Posterior cingulate gyrus (tissue), 11 donors: ENCODE results near the gene ISYNA1.
"Not testable (repeated sequence)": the region's sequence is repeated elsewhere in the genome, so short reads cannot be mapped to it uniquely, and the experiment has no call there.

Experiments used
- DNase-seq, 10 donors: peaks; one replicate each; pipeline versions ENCODE4 v3.0.0 to v3.0.0-alpha.2; 2020 to 2021; ENCODE audit warnings: mixed read lengths in 3 of 10
- intact Hi-C: fragments of 100-400 bp; cut with DNase I; formaldehyde crosslinking; loops from one replicate; pipeline ENCODE4 v1.15.1; 2023

Gene ISYNA1

GRCh38 chr19:18423258-18424020 lies 14.5 kb downstream of the ISYNA1 start:
- intact Hi-C loops: no loop called here
- peak in 1 of 10 donors; percentile 8 for DNase-seq

GRCh38 chr19:18422530-18423191 lies 15.3 kb downstream of the ISYNA1 start:
- intact Hi-C loops: no loop called here
- DNase-seq: no peak

- intact Hi-C loops: no loop called here
- DNase-seq: no peak
Observed at GRCh38 chr19:18421371-18421959, 16.5 kb downstream of the ISYNA1 start.

GRCh38 chr19:18420930-18421329 lies 17.0 kb downstream of the ISYNA1 start:
- DNase-seq: no peak
- intact Hi-C loops: no loop called here

GRCh38 chr19:18419699-18420460 lies 18.1 kb downstream of the ISYNA1 start:
- DNase-seq: peak in 1 of 10 donors; percentile 7

GRCh38 chr19:18419195-18419698 lies 18.7 kb downstream of the ISYNA1 start, which contains the start of gene SSBP4:
SSBP4 (plus strand) TSS chr19:18419398; CDS start chr19:18419649, 251 bp downstream.
- peak in 9 of 10 donors; percentile 31 to 95 (median 66) for DNase-seq
- intact Hi-C loops: loop anchor here (10.0 kb wide), 1 partner anchor 144 kb away; the partner anchor contains the start of gene IQCN

More at GRCh38 chr19:18419699-18420460, 18.1 kb downstream of the ISYNA1 start:
- intact Hi-C loops: loop anchor here (10.0 kb wide), 1 partner anchor 145 kb away; the partner anchor contains the start of gene IQCN

GRCh38 chr19:18418483-18419194 lies 19.3 kb downstream of the ISYNA1 start:
- intact Hi-C loops: loop anchor here (10.0 kb wide), 1 partner anchor 144 kb away; the partner anchor contains the start of gene IQCN
- peak in 4 of 10 donors; percentile 48 to 93 (median 75) for DNase-seq

GRCh38 chr19:18418029-18418482 lies 19.9 kb downstream of the ISYNA1 start:
- intact Hi-C loops: loop anchor here (10.0 kb wide), 1 partner anchor 143 kb away; the partner anchor contains the start of gene IQCN
- peak in 2 of 10 donors; percentile 83 to 91 for DNase-seq

- intact Hi-C loops: loop anchor here (10.0 kb wide), 1 partner anchor 143 kb away; the partner anchor contains the start of gene IQCN
- no peak for DNase-seq
Observed at GRCh38 chr19:18417250-18418028, 20.5 kb downstream of the ISYNA1 start.

GRCh38 chr19:18416778-18417249 lies 21.1 kb downstream of the ISYNA1 start:
- intact Hi-C loops: loop anchor here (10.0 kb wide), 1 partner anchor 142 kb away; the partner anchor contains the start of gene IQCN
- peak; percentile 57 to 98 (median 86) for DNase-seq

- peak in 8 of 10 donors; percentile 54 to 96 (median 78) for DNase-seq
- intact Hi-C loops: loop anchor here (10.0 kb wide), 1 partner anchor 141 kb away; the partner anchor contains the start of gene IQCN
Observed at GRCh38 chr19:18415178-18415867, 22.6 kb downstream of the ISYNA1 start.

GRCh38 chr19:18414504-18415177 lies 23.3 kb downstream of the ISYNA1 start:
- intact Hi-C loops: loop anchor here (5.0 to 10.0 kb wide), 2 partner anchors 72 to 140 kb away; partner anchors contain the start of genes IQCN and PGPEP1
- DNase-seq: no peak

- intact Hi-C loops: loop anchor here (5.0 to 10.0 kb wide), 2 partner anchors 70 to 138 kb away; partner anchors contain the start of genes IQCN and PGPEP1
- DNase-seq: no peak
Observed at GRCh38 chr19:18412610-18413239, 25.2 kb downstream of the ISYNA1 start.

GRCh38 chr19:18408053-18408476 lies 29.9 kb downstream of the ISYNA1 start:
- intact Hi-C loops: no loop called here
- DNase-seq: no peak

- no peak for DNase-seq
- intact Hi-C loops: no loop called here
Observed at GRCh38 chr19:18406749-18407148, 31.2 kb downstream of the ISYNA1 start.

- intact Hi-C loops: not testable (repeated sequence)
Observed at GRCh38 chr19:18405754-18406153, 32.2 kb downstream of the ISYNA1 start.

More at GRCh38 chr19:18405754-18406153, 32.2 kb downstream of the ISYNA1 start:
- DNase-seq: not testable (repeated sequence)
